ENCODE measurements around the gene APOL5.
"Not testable (repeated sequence)": the region's sequence is repeated elsewhere in the genome, so short reads cannot be mapped to it uniquely, and the experiment has no call there.

Gene APOL5

GRCh38 chr22:35717572-35717971 lies at the start of gene APOL5:
Gene APOL5 (plus strand): TSS chr22:35717872. CDS start chr22:35717872, 0 bp downstream.
- DNase-seq, result no peak

- DNase-seq, result no peak
These were observed 43.3 kb upstream of the APOL5 start for GRCh38 chr22:35674335-35674734.

- not testable (repeated sequence) for DNase-seq
These were observed 41.6 kb upstream of the APOL5 start for GRCh38 chr22:35676065-35676464.

- DNase-seq, result no peak
These were observed 40.0 kb upstream of the APOL5 start for GRCh38 chr22:35677460-35678187.

- peak; percentile 37 to 73 (median 66) for DNase-seq
These were observed 38.8 kb upstream of the APOL5 start for GRCh38 chr22:35678836-35679235.

GRCh38 chr22:35679492-35679891 lies 38.2 kb upstream of the APOL5 start:
- DNase-seq, result peak; percentile 74 to 88 (median 82)

- no peak for DNase-seq
These were observed 36.1 kb upstream of the APOL5 start for GRCh38 chr22:35681454-35682052.

- no peak for DNase-seq
These were observed 34.1 kb upstream of the APOL5 start for GRCh38 chr22:35683560-35683959.

GRCh38 chr22:35684270-35684700 lies 33.4 kb upstream of the APOL5 start:
- DNase-seq, result no peak

GRCh38 chr22:35684732-35685131 lies 32.9 kb upstream of the APOL5 start:
- no peak for DNase-seq

GRCh38 chr22:35685731-35686130 lies 31.9 kb upstream of the APOL5 start:
- DNase-seq, result no peak

- no peak for DNase-seq
These were observed 31.4 kb upstream of the APOL5 start for GRCh38 chr22:35686298-35686697.

GRCh38 chr22:35687461-35687860 lies 30.2 kb upstream of the APOL5 start:
- no peak for DNase-seq

- no peak for DNase-seq
These were observed 28.6 kb upstream of the APOL5 start for GRCh38 chr22:35688913-35689675.

- DNase-seq, result no peak
These were observed 27.7 kb upstream of the APOL5 start for GRCh38 chr22:35690001-35690400.

GRCh38 chr22:35695202-35695601 lies 22.5 kb upstream of the APOL5 start:
- no peak for DNase-seq

- no peak for DNase-seq
These were observed 20.5 kb upstream of the APOL5 start for GRCh38 chr22:35697142-35697541.

- DNase-seq, result not testable (repeated sequence)
These were observed 17.8 kb upstream of the APOL5 start for GRCh38 chr22:35699852-35700251.

- DNase-seq, result no peak
These were observed 13.6 kb upstream of the APOL5 start for GRCh38 chr22:35703861-35704584.

- peak in 2 of 3 donors; percentile 22 to 47 for DNase-seq
These were observed 12.5 kb upstream of the APOL5 start for GRCh38 chr22:35705141-35705540.

- DNase-seq, result no peak
These were observed 9.2 kb upstream of the APOL5 start for GRCh38 chr22:35708453-35708852.

GRCh38 chr22:35708917-35709316 lies 8.8 kb upstream of the APOL5 start:
- DNase-seq, result no peak

GRCh38 chr22:35711336-35711735 lies 6.3 kb upstream of the APOL5 start:
- DNase-seq, result no peak

Data from suppressor macrophage treated with lipopolysaccharide for 1 hour (primary cell).